GM23338 (cell line): ENCODE results near the gene GPR35. TPM values are rescaled to one million over a fixed set of nuclear protein-coding genes. Genes with fewer than 3 reads are reported as not detected.

Experiments used
- ATAC-seq: fragments of 200-7000 bp; cut with Tn5 transposase; 3 replicates; pipeline ENCODE4 v1.9.1; 2020
- DNase-seq: peaks from one replicate; pipeline ENCODE4 v3.0.0-alpha.2; 2015; ENCODE audit warnings: low spot score
- H2AFZ ChIP-seq: fragments of 200-600 bp; sonication (generic); 2 replicates; pipeline ENCODE4 v1.8.0; 2016; ENCODE audit warnings: antibody characterized with exemption, mild to moderate bottlenecking, moderate library complexity
- H3F3A ChIP-seq: fragments of 200-600 bp; sonication (generic); replicated peaks from 2 replicates; pipeline ENCODE4 v1.8.0; 2017; ENCODE audit warnings: antibody characterized with exemption, mixed run types, low read depth
- H3K27ac ChIP-seq: fragments of 200-600 bp; sonication (generic); 2 replicates; pipeline ENCODE4 v1.6.1; 2016; ENCODE audit warnings: low read depth
- H3K27me3 ChIP-seq: fragments of 200-600 bp; sonication (generic); 2 replicates; pipeline ENCODE4 v1.8.0; 2016; ENCODE audit warnings: mild to moderate bottlenecking, mixed run types, moderate library complexity; ENCODE audit not compliant: insufficient read depth
- H3K36me3 ChIP-seq: fragments of 200-600 bp; sonication (generic); 2 replicates; pipeline ENCODE4 v1.8.0; 2016; ENCODE audit warnings: mild to moderate bottlenecking; ENCODE audit not compliant: insufficient read depth
- H3K4me1 ChIP-seq: fragments of 200-600 bp; sonication (generic); 2 replicates; pipeline ENCODE4 v1.8.0; 2016; ENCODE audit warnings: mild to moderate bottlenecking, moderate library complexity; ENCODE audit not compliant: insufficient read depth
- H3K4me2 ChIP-seq: fragments of 200-600 bp; sonication (generic); 2 replicates; pipeline ENCODE4 v1.7.1; 2017; ENCODE audit warnings: mixed run types
- H3K4me3 ChIP-seq: fragments of 200-600 bp; sonication (generic); 2 replicates; pipeline ENCODE4 v1.6.1; 2016; ENCODE audit warnings: mixed run types
- H3K79me2 ChIP-seq: fragments of 200-600 bp; sonication (generic); replicated peaks from 2 replicates; pipeline ENCODE4 v1.8.0; 2017; ENCODE audit warnings: mild to moderate bottlenecking; ENCODE audit not compliant: insufficient read depth
- H3K9me2 ChIP-seq: fragments of 200-600 bp; sonication (generic); 2 replicates; pipeline ENCODE4 v1.8.0; 2017; ENCODE audit not compliant: insufficient read depth
- H4K20me1 ChIP-seq: fragments of 200-600 bp; sonication (generic); replicated peaks from 2 replicates; pipeline ENCODE4 v1.8.0; 2017; ENCODE audit warnings: mild to moderate bottlenecking; ENCODE audit not compliant: insufficient read depth
- H3K27ac Mint-ChIP-seq: 2 replicates; pipeline ENCODE4 v1.8.0; 2020; ENCODE audit warnings: inconsistent platforms, mild to moderate bottlenecking, moderate library complexity, mixed read lengths
- H3K27me3 Mint-ChIP-seq: 3 replicates; pipeline ENCODE4 v1.8.0; 2022; ENCODE audit warnings: low read depth, mild to moderate bottlenecking, moderate library complexity, mixed read lengths, inconsistent platforms; ENCODE audit not compliant: insufficient read depth, poor library complexity
- H3K36me3 Mint-ChIP-seq: 3 replicates; pipeline ENCODE4 v1.8.0; 2021; ENCODE audit warnings: low read depth, mild to moderate bottlenecking, inconsistent platforms, moderate library complexity, mixed read lengths
- H3K4me1 Mint-ChIP-seq: 3 replicates; pipeline ENCODE4 v1.8.0; 2020; ENCODE audit warnings: mild to moderate bottlenecking, inconsistent platforms, mixed read lengths
- H3K4me3 Mint-ChIP-seq: 3 replicates; pipeline ENCODE4 v1.8.0; 2021; ENCODE audit warnings: moderate library complexity, mild to moderate bottlenecking, inconsistent platforms, mixed read lengths
- H3K9me3 Mint-ChIP-seq: 3 replicates; pipeline ENCODE4 v1.8.0; 2020; ENCODE audit warnings: moderate library complexity, mild to moderate bottlenecking, inconsistent platforms, mixed read lengths
- CREB1 ChIP-seq: fragments of 250-450 bp; sonication (Bioruptor Pico); IDR thresholded peaks from 2 replicates; pipeline ENCODE4 v1.5.0; 2020; ENCODE audit warnings: low read depth, mild to moderate bottlenecking, moderate library complexity
- CTCF ChIP-seq, 2 experiments: fragments of 200-600 bp in 1 of 2; sonication (generic) in 1 of 2; conservative IDR thresholded peaks; 2 replicates each; pipeline versions ENCODE4 v1.5.1 to v1.6.1; 2016 to 2017; ENCODE audit warnings: antibody characterized with exemption in 2 of 2, low read depth in 2 of 2, mild to moderate bottlenecking in 2 of 2, moderate library complexity in 1 of 2
- ETS1 ChIP-seq: IDR thresholded peaks from 2 replicates; pipeline ENCODE4 v1.6.1; 2016; ENCODE audit warnings: antibody characterized with exemption
- EZH2 ChIP-seq: fragments of 200-600 bp; sonication (generic); IDR thresholded peaks from one replicate; pipeline ENCODE4 v1.8.0; 2017; ENCODE audit warnings: antibody characterized with exemption, mild to moderate bottlenecking, low read depth; ENCODE audit not compliant: unreplicated experiment
- EZH2phosphoT487 ChIP-seq: fragments of 200-600 bp; sonication (generic); IDR thresholded peaks from one replicate; pipeline ENCODE4 v1.8.1; 2018; ENCODE audit warnings: antibody characterized with exemption; ENCODE audit not compliant: unreplicated experiment
- JUNB ChIP-seq: IDR thresholded peaks from one replicate; pipeline ENCODE4 v1.6.1; 2016; ENCODE audit warnings: antibody characterized with exemption; ENCODE audit not compliant: unreplicated experiment
- NANOG ChIP-seq: IDR thresholded peaks from 2 replicates; pipeline ENCODE4 v1.6.1; 2016; ENCODE audit warnings: antibody characterized with exemption, borderline replicate concordance
- POLR2AphosphoS5 ChIP-seq: IDR thresholded peaks from 2 replicates; pipeline ENCODE4 v1.6.1; 2016; ENCODE audit warnings: antibody characterized with exemption, low read depth
- STAT1 ChIP-seq: IDR thresholded peaks from one replicate; pipeline ENCODE4 v1.6.1; 2016; ENCODE audit warnings: antibody characterized with exemption; ENCODE audit not compliant: unreplicated experiment
- ZNF114 ChIP-seq: fragments of 250-450 bp; sonication (Bioruptor Pico); IDR thresholded peaks from 2 replicates; pipeline ENCODE4 v1.5.0; 2020; ENCODE audit warnings: mild to moderate bottlenecking, moderate library complexity
- ZNF331 ChIP-seq: fragments of 250-450 bp; sonication (Bioruptor Pico); IDR thresholded peaks from 2 replicates; pipeline ENCODE4 v1.5.0; 2020; ENCODE audit warnings: low read depth, mild to moderate bottlenecking, moderate library complexity
- polyA plus RNA-seq: library from polyadenylated mRNA; unstranded; fragments of >200 nt; fragmentation: Nextera tagmentation; extraction: Ambion mirVana; gene quantifications from 2 replicates; pipeline ENCODE4 v1.2.1, GENCODE V29; 2016
- total RNA-seq: library from RNA; depleted of rRNA; stranded (reverse); fragments of >200 nt; shearing (Covaris generic); gene quantifications from 2 replicates; pipeline ENCODE4 v1.2.3, GENCODE V29; 2014
- TF ChIP-seq, protein P1 (sequence below): fragments of 250-450 bp; sonication (Bioruptor Pico); IDR thresholded peaks from 2 replicates; pipeline ENCODE4 v1.5.0; 2020; ENCODE audit warnings: mild to moderate bottlenecking, moderate library complexity

The GPR35 gene
- total and polyA plus RNA-seq, 2 experiments from 2014 or later, result not detected

DNA sequence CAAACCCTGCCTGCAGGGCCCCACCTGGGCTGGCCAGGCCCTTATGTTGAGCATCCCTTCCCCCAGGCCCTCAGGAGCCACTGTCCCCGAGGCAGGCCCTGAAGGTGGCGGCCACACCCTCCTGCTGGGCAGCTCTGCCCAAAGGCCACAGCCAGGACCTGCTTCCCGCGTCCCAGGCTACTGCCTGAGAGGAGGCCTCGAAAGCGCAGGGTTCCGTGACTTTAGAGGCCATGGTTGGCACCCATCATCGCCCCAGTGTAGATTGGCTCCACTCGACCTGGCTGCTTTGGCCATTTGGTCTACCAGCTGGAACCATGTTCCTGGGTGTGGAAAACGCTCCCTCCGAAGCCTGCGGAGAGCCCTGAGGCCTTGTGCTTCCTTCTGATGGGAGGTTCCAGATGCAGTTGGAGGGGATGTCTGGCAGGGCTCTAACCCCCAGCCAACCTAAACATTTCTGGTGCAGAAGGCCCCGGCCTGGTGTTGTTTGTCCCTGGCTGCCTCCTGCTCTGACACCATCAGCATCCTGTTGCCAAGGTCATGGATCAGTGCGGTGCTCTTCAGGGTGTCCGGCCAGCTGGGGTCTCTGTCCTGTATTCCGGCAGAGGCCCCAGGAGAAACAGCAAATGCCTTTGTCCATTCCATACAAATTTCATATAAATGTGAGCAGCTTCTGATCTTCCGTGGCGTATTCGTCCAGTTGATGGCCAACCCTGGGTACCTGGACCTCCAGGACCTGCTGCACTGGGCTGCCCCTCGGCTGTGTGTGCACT lies 24.0 kb upstream of the GPR35 start:
- H3K36me3 ChIP-seq, result no peaks in the 10 kb centered on the region
- no peaks in the 10 kb centered on the region for H3K9me3 Mint-ChIP-seq
- no peak for DNase-seq

GRCh38 chr2:240601831-240602160 lies 23.5 kb upstream of the GPR35 start:
- no peaks in the 10 kb centered on the region for H3K4me1 ChIP-seq
- no peak overlapping the region for H3K27ac Mint-ChIP-seq
- H3K9me2 ChIP-seq, result no peaks in the 10 kb centered on the region
- H3K27me3 Mint-ChIP-seq, result peaks cover 2% of the 10 kb centered on the region
- H3F3A ChIP-seq, result no peaks in the 10 kb centered on the region
- no peaks in the 10 kb centered on the region for H3K27me3 ChIP-seq
- H3K4me1 Mint-ChIP-seq, result no peaks in the 10 kb centered on the region
- DNase-seq (no peak), ATAC-seq (no peak)
- no peak overlapping the region for H3K4me3 ChIP-seq
- H3K27ac ChIP-seq, result no peak overlapping the region
- no peaks in the 10 kb centered on the region; the same call in none of the 2 replicates for H4K20me1 ChIP-seq
- H3K9me3 Mint-ChIP-seq, result no peaks in the 10 kb centered on the region
- H2AFZ ChIP-seq, result no peak overlapping the region
- no peaks in the 10 kb centered on the region for H3K79me2 ChIP-seq
- H3K36me3 Mint-ChIP-seq, result peaks cover 2% of the 10 kb centered on the region; the same call in 1 of the 3 replicates
- H3K4me3 Mint-ChIP-seq, result no peak overlapping the region
- no peaks in the 10 kb centered on the region for H3K36me3 ChIP-seq
- no peak overlapping the region for H3K4me2 ChIP-seq
- TF ChIP-seq JUNB, result no peak
- TF ChIP-seq ZNF331 (CRISPR knock-in tag), result no peak
- no peak for TF ChIP-seq ZNF114 (CRISPR knock-in tag)
- TF ChIP-seq CTCF (conservative IDR thresholded peaks at IDR 0.05; ENCODE audit: low read depth in 2 of 2), result no peak
- no peak for TF ChIP-seq POLR2AphosphoS5
- no peak for TF ChIP-seq EZH2phosphoT487
- no peak for TF ChIP-seq ETS1
- no peak for TF ChIP-seq STAT1
- TF ChIP-seq EZH2, result no peak
- no peak for TF ChIP-seq CREB1 (CRISPR knock-in tag)
- no peak for TF ChIP-seq NANOG
- TF ChIP-seq, protein P1, sequence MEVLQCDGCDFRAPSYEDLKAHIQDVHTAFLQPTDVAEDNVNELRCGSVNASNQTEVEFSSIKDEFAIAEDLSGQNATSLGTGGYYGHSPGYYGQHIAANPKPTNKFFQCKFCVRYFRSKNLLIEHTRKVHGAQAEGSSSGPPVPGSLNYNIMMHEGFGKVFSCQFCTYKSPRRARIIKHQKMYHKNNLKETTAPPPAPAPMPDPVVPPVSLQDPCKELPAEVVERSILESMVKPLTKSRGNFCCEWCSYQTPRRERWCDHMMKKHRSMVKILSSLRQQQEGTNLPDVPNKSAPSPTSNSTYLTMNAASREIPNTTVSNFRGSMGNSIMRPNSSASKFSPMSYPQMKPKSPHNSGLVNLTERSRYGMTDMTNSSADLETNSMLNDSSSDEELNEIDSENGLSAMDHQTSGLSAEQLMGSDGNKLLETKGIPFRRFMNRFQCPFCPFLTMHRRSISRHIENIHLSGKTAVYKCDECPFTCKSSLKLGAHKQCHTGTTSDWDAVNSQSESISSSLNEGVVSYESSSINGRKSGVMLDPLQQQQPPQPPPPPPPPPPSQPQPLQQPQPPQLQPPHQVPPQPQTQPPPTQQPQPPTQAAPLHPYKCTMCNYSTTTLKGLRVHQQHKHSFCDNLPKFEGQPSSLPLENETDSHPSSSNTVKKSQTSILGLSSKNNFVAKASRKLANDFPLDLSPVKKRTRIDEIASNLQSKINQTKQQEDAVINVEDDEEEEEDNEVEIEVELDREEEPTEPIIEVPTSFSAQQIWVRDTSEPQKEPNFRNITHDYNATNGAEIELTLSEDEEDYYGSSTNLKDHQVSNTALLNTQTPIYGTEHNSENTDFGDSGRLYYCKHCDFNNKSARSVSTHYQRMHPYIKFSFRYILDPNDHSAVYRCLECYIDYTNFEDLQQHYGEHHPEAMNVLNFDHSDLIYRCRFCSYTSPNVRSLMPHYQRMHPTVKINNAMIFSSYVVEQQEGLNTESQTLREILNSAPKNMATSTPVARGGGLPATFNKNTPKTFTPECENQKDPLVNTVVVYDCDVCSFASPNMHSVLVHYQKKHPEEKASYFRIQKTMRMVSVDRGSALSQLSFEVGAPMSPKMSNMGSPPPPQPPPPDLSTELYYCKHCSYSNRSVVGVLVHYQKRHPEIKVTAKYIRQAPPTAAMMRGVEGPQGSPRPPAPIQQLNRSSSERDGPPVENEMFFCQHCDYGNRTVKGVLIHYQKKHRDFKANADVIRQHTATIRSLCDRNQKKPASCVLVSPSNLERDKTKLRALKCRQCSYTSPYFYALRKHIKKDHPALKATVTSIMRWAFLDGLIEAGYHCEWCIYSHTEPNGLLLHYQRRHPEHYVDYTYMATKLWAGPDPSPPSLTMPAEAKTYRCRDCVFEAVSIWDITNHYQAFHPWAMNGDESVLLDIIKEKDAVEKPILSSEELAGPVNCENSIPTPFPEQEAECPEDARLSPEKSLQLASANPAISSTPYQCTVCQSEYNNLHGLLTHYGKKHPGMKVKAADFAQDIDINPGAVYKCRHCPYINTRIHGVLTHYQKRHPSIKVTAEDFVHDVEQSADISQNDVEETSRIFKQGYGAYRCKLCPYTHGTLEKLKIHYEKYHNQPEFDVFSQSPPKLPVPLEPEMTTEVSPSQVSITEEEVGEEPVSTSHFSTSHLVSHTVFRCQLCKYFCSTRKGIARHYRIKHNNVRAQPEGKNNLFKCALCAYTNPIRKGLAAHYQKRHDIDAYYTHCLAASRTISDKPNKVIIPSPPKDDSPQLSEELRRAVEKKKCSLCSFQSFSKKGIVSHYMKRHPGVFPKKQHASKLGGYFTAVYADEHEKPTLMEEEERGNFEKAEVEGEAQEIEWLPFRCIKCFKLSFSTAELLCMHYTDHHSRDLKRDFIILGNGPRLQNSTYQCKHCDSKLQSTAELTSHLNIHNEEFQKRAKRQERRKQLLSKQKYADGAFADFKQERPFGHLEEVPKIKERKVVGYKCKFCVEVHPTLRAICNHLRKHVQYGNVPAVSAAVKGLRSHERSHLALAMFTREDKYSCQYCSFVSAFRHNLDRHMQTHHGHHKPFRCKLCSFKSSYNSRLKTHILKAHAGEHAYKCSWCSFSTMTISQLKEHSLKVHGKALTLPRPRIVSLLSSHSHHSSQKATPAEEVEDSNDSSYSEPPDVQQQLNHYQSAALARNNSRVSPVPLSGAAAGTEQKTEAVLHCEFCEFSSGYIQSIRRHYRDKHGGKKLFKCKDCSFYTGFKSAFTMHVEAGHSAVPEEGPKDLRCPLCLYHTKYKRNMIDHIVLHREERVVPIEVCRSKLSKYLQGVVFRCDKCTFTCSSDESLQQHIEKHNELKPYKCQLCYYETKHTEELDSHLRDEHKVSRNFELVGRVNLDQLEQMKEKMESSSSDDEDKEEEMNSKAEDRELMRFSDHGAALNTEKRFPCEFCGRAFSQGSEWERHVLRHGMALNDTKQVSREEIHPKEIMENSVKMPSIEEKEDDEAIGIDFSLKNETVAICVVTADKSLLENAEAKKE, result no peak

More for the DNA sequence above, 24.0 kb upstream of the GPR35 start:
- no peak for ATAC-seq
- Mint-ChIP-seq H3K4me3 (no peak overlapping the region), H3K36me3 (peaks cover 2% of the 10 kb centered on the region; the same call in 1 of the 3 replicates), H3K27me3 (peaks cover 2% of the 10 kb centered on the region), H3K4me1 (no peaks in the 10 kb centered on the region), H3K27ac (no peak overlapping the region)
- no peaks in the 10 kb centered on the region for H3K79me2 ChIP-seq
- H2AFZ ChIP-seq, result no peak overlapping the region
- no peak overlapping the region for H3K27ac ChIP-seq
- no peaks in the 10 kb centered on the region for H3K9me2 ChIP-seq
- no peak overlapping the region for H3K4me3 ChIP-seq
- no peak overlapping the region for H3K4me2 ChIP-seq
- H3F3A ChIP-seq, result no peaks in the 10 kb centered on the region
- no peaks in the 10 kb centered on the region for H3K4me1 ChIP-seq
- H3K27me3 ChIP-seq, result no peaks in the 10 kb centered on the region
- TF ChIP-seq NANOG, result no peak
- no peak for TF ChIP-seq POLR2AphosphoS5
- no peak for TF ChIP-seq JUNB
- TF ChIP-seq EZH2phosphoT487, result no peak
- H4K20me1 ChIP-seq, result no peaks in the 10 kb centered on the region; the same call in none of the 2 replicates
